VCaP (cell line): ENCODE measurements around the gene ID1.
"Not testable (repeated sequence)": the region's sequence is repeated elsewhere in the genome, so short reads cannot be mapped to it uniquely, and the experiment has no call there.

Experiments used
- H3K27ac ChIP-seq: fragments of 450-650 bp; 2 replicates; pipeline ENCODE4 v1.5.1; 2017
- TF ChIP-seq, protein P1 (sequence below): fragments of 450-650 bp; conservative IDR thresholded peaks from 2 replicates; pipeline ENCODE4 v1.5.1; 2017; ENCODE audit warnings: mild to moderate bottlenecking, moderate library complexity

Gene ID1

GRCh38 chr20:31590717-31591225 is 14.3 kb upstream of the ID1 start:
- TF ChIP-seq, protein P1, sequence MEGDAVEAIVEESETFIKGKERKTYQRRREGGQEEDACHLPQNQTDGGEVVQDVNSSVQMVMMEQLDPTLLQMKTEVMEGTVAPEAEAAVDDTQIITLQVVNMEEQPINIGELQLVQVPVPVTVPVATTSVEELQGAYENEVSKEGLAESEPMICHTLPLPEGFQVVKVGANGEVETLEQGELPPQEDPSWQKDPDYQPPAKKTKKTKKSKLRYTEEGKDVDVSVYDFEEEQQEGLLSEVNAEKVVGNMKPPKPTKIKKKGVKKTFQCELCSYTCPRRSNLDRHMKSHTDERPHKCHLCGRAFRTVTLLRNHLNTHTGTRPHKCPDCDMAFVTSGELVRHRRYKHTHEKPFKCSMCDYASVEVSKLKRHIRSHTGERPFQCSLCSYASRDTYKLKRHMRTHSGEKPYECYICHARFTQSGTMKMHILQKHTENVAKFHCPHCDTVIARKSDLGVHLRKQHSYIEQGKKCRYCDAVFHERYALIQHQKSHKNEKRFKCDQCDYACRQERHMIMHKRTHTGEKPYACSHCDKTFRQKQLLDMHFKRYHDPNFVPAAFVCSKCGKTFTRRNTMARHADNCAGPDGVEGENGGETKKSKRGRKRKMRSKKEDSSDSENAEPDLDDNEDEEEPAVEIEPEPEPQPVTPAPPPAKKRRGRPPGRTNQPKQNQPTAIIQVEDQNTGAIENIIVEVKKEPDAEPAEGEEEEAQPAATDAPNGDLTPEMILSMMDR = no peak
- no peak overlapping the region for H3K27ac ChIP-seq

DNA sequence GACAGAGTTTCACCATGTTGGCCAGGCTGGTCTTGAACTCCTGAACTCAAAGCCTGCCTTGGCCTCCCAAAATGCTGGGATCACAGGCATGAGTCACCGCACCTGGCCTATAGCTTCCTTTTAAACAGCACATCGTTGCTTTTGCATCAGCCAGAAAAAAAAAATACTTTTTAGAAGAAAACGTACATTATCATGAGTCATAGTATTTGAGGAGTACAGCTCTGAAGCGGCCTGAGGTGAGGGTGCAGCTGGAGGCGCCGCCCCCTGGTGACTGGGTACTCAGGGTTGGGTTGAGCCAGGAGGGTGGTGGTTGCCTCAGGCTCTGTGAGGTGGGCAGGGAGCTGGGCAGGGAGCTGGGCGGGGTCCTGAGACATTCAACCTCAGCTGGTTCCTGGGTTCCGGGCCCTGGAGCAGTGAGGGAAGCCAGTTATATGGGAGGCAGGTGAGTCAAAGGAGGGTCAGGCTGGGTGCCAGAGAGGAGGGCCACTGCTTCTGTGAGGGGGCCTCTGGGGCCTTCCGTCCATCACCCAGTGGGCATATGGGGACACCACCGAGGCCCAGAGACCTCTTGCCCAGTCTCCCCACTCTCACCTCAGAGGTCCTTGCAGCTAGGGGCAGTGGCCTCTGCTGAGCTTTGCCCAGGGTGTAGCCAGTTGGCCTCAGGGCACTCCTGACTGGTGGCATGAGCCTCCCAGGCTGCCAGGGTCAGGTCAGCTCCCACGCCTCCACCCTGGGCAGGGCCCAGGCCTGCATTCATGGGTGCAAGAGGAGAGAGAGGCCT is 11.7 kb upstream of the ID1 start:
- no peak overlapping the region for H3K27ac ChIP-seq
- TF ChIP-seq, protein P1 = no peak

DNA sequence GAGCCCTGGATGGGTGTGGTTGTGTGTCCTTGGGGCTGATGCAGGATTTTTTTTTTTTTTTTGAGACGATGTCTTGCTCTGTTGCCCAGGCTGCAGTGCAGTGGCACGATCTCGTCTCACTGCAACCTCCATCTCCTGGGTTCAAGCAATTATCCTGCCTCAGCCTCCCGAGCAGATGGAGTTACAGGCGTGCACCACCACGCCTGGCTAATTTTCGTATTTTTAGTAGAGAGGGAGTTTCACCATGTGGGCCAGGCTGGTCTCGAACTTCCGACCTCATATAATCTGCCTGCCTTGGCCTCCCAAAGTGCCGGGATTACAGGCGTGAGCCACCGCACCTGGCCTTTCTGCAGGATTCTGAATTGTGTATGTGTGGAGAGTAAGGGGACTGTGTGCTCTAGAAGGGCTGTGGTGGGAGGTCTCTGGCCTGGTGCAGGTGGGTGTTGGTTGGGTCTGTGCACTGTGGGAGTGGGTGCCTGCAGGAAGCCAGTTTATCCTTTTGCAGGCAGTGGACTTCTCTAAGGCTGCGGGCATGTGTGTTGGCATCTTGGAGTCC is 11.0 kb upstream of the ID1 start:
- no peak overlapping the region for H3K27ac ChIP-seq
- TF ChIP-seq, protein P1 = no peak

DNA sequence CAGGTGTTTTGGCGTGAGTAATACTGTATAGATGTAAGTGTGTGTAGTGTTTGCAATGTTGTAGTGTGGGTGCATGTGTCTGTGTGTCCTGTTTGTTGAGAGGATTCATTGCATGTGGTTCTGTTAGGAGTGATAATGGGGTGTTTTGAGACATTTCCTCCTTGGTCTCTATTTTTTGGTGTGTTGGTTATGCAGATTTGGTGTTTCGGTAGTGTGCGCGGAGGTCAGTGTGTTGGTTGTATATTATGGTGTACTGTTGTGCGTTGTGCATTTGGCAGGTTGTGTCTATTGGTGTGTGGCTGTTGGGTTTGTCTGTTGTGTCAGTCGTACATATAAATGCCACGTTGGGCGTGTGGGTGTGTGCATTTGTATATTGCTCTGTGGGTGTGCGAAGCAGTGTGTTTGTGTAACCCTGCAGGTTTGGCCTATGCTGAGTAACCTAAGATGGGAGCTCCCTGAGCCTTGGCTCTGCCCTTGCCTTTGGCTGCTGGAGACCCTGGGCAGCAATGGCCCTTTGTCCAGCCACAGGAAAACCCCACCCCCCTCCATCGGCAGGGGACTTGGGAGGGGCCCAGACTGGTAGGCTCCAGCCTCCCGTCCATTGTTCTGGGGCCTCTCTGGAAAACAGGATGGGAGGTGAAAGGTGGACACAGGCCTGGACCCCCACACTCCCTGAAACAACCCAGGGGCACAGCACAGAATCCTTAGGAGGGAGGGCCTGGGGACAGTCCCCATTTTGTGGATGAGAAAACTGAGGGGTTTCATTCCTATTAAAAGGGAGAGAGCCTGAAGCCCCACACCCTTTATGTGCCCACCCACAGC is 10.3 kb upstream of the ID1 start:
- TF ChIP-seq, protein P1 = no peak
- no peak overlapping the region for H3K27ac ChIP-seq

DNA sequence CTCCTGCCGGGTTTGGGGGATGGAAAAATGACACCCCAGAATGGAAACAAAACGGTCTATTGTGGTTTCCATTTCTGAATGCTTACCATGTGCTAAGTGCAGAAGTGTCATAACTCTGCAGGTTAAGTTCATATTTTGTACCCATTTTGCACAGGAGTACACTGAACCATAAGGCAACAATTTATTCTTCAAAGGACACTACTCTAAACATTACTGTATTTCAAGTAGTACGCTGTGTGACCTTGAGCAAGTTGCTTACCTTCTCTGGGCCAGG is 9.8 kb upstream of the ID1 start:
- no peak overlapping the region for H3K27ac ChIP-seq
- TF ChIP-seq, protein P1 = no peak

DNA sequence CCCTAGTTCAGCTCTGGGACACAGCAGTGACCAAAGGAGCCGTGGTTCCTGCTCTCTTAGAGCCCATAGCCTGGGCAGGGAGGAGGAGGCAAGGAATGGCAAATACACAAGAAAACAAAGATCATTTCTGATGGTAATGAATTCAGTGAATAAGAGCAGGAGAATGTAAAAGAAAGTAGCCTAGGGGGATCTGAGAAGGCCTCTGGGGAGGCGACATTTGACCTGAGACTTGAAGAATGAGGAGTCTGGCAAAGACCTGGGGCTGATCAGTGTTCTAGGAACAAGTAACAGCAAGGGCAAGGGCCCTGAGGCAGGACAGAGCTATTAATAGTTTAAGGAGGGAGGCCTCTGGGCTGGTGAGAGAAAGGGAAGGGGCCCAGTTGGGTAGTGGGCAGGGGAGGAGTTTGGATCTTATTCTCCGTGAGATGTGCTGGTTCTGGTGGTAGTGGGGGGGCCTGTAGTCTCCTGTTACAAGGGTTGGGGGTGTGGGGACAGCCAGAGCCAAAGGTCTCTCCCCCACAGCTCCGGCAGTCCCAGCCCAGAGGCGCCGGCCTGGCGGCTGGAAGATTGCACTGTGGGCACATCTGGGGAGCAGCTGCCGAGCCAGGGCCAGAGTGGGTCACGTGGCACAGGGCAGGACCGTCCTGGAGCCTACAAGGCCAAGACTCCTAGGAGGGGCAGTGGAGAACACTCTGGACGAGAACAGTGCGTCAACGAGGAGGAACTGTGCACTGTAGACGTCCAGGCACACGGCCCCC is 9.3 kb upstream of the ID1 start:
- TF ChIP-seq, protein P1 = no peak
- no peak overlapping the region for H3K27ac ChIP-seq

GRCh38 chr20:31596412-31596715 is 8.7 kb upstream of the ID1 start:
- H3K27ac ChIP-seq = not testable (repeated sequence)
